Small intestine (tissue), 7 donors: Measurements from ENCODE around the gene ARHGEF25. TPM values are rescaled to one million over a fixed set of nuclear protein-coding genes. Genes with fewer than 3 reads are reported as not detected.

Experiments
- DNase-seq, 2 donors: peaks; one replicate each; pipeline versions ENCODE4 v3.0.0 to v3.0.0-alpha.2; 2013
- FAIRE-seq: peaks from 2 replicates; lab custom pipeline; 2012; peaks lifted over from hg19 to GRCh38; lab: Jason Lieb, UNC
- H3K27ac ChIP-seq, 3 donors: one replicate each; pipeline ENCODE4 v1.5.1; 2013; ENCODE audit warnings: low read length in 2 of 3, mild to moderate bottlenecking in 2 of 3, control low read depth in 1 of 3, inconsistent platforms in 1 of 3, low read depth in 1 of 3, moderate library complexity in 1 of 3
- H3K27me3 ChIP-seq, 3 donors: one replicate each; pipeline ENCODE4 v1.6.1; 2013; ENCODE audit warnings: low read length in 3 of 3, inconsistent platforms in 1 of 3; ENCODE audit not compliant: control insufficient read depth in 3 of 3, insufficient read depth in 3 of 3
- H3K36me3 ChIP-seq, 3 donors: one replicate each; pipeline ENCODE4 v1.6.1; 2013; ENCODE audit warnings: low read length in 3 of 3, inconsistent platforms in 1 of 3, low read depth in 1 of 3, mild to moderate bottlenecking in 1 of 3, moderate library complexity in 1 of 3; ENCODE audit not compliant: control insufficient read depth in 3 of 3, insufficient read depth in 2 of 3
- H3K4me1 ChIP-seq, 3 donors: one replicate each; pipeline ENCODE4 v1.6.1; 2013; ENCODE audit warnings: low read length in 2 of 3, inconsistent platforms in 1 of 3, low read depth in 1 of 3, mild to moderate bottlenecking in 1 of 3, moderate library complexity in 1 of 3; ENCODE audit not compliant: control insufficient read depth in 3 of 3, insufficient read depth in 2 of 3
- H3K4me3 ChIP-seq, 3 donors: one replicate each; pipeline ENCODE4 v1.5.1; 2013; ENCODE audit warnings: low read length in 3 of 3, control low read depth in 1 of 3, inconsistent platforms in 1 of 3, low read depth in 1 of 3, mild to moderate bottlenecking in 1 of 3, moderate library complexity in 1 of 3
- H3K9me3 ChIP-seq, 2 donors: one replicate each; pipeline ENCODE4 v1.6.1; 2013; ENCODE audit warnings: low read depth in 1 of 2, low read length in 1 of 2; ENCODE audit not compliant: control insufficient read depth in 2 of 2, insufficient read depth in 1 of 2
- WGBS, 3 donors: extraction: QIAGEN DNeasy Blood & Tissue Kit; methylation state at CpG; one replicate each; pipeline ENCODE4 v1.1.7; 2013; 5-methylcytosine and 5-hydroxymethylcytosine counted together
- polyA plus RNA-seq, 4 donors: library from polyadenylated mRNA; stranded (reverse) in 3 of 4; unstranded in 1 of 4; fragments of 200-250 nt in 3 of 4; fragments of 120-200 nt in 1 of 4; gene quantifications; one replicate each; pipeline versions ENCODE4 v1.2.1 to v1.2.3, GENCODE V29; 2013
- donor health status: healthy with polysubstance abuse.
- donor health status: control.
- donor health status: control.
- donor health status: Bipolar disorder and iron deficiency.
- donor health status: healthy.

Gene ARHGEF25
- polyA plus RNA-seq, 4 donors, result 4.6 to 11.8 (median 6.0) TPM; not detected in 1

- FAIRE-seq (no peak), DNase-seq (no peak)
- Histone ChIP-seq H3K9me3 (no peaks in the 10 kb centered on the region), H3K4me1 (peaks cover 0 to 29% (median 5%) of the 10 kb centered on the region in 3 donors), H3K4me3 (no peak overlapping the region), H3K27me3 (peaks cover 0 to 49% (median 7%) of the 10 kb centered on the region in 3 donors), H3K27ac (no peak overlapping the region), H3K36me3 (peaks cover 0 to 21% (median 0%) of the 10 kb centered on the region in 3 donors)
- 87 to 91% (median 88%) methylated on average over 12 of the region's 12 CpGs for WGBS, 3 donors
Measured at GRCh38 chr12:57607958-57608663, 3.1 kb upstream of the ARHGEF25 start.

DNA sequence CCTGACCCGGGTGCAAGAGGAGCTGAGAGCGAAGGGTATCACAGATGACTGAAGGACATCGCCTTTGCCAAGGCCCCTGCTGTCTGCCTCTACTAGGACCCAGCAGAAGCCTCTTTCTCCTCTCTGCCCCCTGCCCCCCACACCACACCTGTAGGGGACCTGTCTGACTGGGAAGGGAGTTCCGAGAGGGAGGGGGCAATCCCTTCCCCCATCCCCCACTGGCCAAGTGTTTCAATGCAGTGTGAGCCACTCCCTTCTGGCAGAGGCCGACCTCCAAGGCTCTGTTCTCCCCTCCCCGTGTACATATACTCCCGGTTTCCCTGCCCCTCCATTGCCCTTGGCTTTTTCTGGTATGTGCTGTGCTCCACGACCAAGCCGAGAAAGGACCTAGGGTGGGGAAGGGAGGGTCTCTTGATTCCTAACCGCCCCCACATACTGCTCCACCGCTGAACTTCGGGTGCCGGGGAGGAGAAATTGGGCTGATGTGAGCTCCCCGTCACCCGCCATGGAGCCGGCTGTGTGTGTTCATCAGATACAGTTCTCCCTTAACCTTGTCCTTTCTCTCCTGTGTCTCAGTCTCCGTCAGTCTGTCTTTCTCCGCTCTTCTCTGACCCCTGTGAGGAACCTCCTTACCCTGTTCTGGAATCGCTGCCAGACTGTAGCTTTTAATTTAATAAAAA lies 2.0 kb upstream of the ARHGEF25 start:
- Histone ChIP-seq H3K9me3 (no peaks in the 10 kb centered on the region), H3K4me1 (peaks cover 0 to 19% (median 5%) of the 10 kb centered on the region in 3 donors), H3K27ac (peak overlapping the region in 1 of 3 donors; percentile 27), H3K36me3 (peaks cover 0 to 23% (median 0%) of the 10 kb centered on the region in 3 donors), H3K27me3 (peaks cover 0 to 61% (median 10%) of the 10 kb centered on the region in 3 donors), H3K4me3 (no peak overlapping the region)
- FAIRE-seq (no peak), DNase-seq (no peak)
- WGBS, 3 donors, result 66 to 75% (median 74%) methylated on average over 18 to 19 of the region's 19 CpGs

DNA sequence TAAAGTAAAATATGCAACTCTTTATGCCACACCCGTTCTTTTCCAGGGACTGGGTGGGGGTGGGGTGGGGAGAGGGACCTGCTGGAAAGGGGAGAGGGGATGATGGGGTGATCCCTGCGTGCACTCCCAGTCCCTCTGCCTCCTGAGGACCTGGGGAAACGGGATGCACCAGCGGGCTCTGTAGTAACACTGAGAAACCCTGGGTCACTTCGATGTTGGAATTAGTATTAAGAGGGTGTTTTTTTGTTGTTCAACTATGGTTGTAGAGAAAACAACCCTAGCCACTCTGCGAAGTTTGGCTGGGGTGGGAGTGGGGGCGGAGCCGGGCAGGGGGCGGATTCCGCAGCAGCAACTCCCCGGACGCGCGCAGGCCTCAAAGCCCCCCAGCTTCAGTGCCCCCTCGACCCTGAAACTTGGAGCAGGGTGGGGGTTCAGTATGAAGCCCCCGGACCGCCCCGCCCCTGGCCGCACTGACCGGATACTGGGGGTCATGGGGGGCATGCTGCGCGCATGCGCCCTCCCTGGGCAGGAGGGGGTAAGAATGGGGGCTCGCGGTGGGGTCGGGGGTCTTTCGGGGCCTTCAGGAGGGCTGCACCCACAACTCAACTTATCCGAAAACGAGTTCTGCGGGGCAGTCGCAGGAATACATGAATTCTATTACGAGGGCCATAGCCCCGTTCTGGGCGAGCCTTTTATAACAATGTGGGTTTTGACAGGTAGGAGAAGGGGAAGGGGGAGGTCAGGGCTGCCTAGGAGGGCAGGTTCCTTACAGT lies 1.3 kb upstream of the ARHGEF25 start:
- no peak for FAIRE-seq
- Histone ChIP-seq H3K9me3 (no peaks in the 10 kb centered on the region), H3K27me3 (peaks cover 0 to 67% (median 14%) of the 10 kb centered on the region in 3 donors), H3K4me3 (peak overlapping the region in 1 of 3 donors; percentile 52), H3K36me3 (peaks cover 0 to 26% (median 0%) of the 10 kb centered on the region in 3 donors), H3K4me1 (peaks cover 0 to 18% (median 5%) of the 10 kb centered on the region in 3 donors), H3K27ac (peak overlapping the region in 2 of 3 donors; percentile 41 to 60)
- 29 to 41% (median 32%) methylated on average over 24 to 34 of the region's 34 CpGs for WGBS, 3 donors
- no peak for DNase-seq

GRCh38 chr12:57610554-57611107 lies 604 bp upstream of the ARHGEF25 start:
- H3K27ac ChIP-seq, result peak overlapping the region in 2 of 3 donors; percentile 60 to 67
- H3K9me3 ChIP-seq, result no peaks in the 10 kb centered on the region
- no peak for FAIRE-seq
- H3K27me3 ChIP-seq, result peaks cover 0 to 70% (median 14%) of the 10 kb centered on the region in 3 donors
- H3K4me1 ChIP-seq, result peaks cover 0 to 15% (median 5%) of the 10 kb centered on the region in 3 donors
- 3 to 11% (median 3%) methylated on average over 29 of the region's 29 CpGs for WGBS, 3 donors
- H3K36me3 ChIP-seq, result peaks cover 0 to 26% (median 0%) of the 10 kb centered on the region in 3 donors
- peak; percentile 8 to 33 for DNase-seq
- H3K4me3 ChIP-seq, result peak overlapping the region in 2 of 3 donors; percentile 31 to 52

- FAIRE-seq, result no peak
- peaks cover 0 to 15% (median 5%) of the 10 kb centered on the region in 3 donors for H3K4me1 ChIP-seq
- peak overlapping the region; percentile 29 to 52 (median 31) for H3K4me3 ChIP-seq
- 12 to 16% (median 15%) methylated on average over 19 to 23 of the region's 23 CpGs for WGBS, 3 donors
- H3K9me3 ChIP-seq, result no peaks in the 10 kb centered on the region
- peaks cover 0 to 25% (median 0%) of the 10 kb centered on the region in 3 donors for H3K36me3 ChIP-seq
- H3K27ac ChIP-seq, result no peak overlapping the region
- DNase-seq, result no peak
- H3K27me3 ChIP-seq, result peaks cover 0 to 81% (median 14%) of the 10 kb centered on the region in 3 donors
Measured at GRCh38 chr12:57611827-57612710, 834 bp downstream of the ARHGEF25 start.

- Histone ChIP-seq H3K27me3 (peaks cover 0 to 86% (median 16%) of the 10 kb centered on the region in 3 donors), H3K4me1 (peaks cover 0 to 15% (median 5%) of the 10 kb centered on the region in 3 donors), H3K36me3 (peaks cover 0 to 21% (median 0%) of the 10 kb centered on the region in 3 donors), H3K27ac (no peak overlapping the region), H3K9me3 (no peaks in the 10 kb centered on the region), H3K4me3 (no peak overlapping the region)
- WGBS, 3 donors, result 67 to 82% (median 72%) methylated on average over 8 to 10 of the region's 10 CpGs
- DNase-seq (no peak), FAIRE-seq (no peak)
Measured at GRCh38 chr12:57612711-57613426, 1.6 kb downstream of the ARHGEF25 start.
